ENCODE results near the gene PPM1M.

Gene PPM1M

DNA sequence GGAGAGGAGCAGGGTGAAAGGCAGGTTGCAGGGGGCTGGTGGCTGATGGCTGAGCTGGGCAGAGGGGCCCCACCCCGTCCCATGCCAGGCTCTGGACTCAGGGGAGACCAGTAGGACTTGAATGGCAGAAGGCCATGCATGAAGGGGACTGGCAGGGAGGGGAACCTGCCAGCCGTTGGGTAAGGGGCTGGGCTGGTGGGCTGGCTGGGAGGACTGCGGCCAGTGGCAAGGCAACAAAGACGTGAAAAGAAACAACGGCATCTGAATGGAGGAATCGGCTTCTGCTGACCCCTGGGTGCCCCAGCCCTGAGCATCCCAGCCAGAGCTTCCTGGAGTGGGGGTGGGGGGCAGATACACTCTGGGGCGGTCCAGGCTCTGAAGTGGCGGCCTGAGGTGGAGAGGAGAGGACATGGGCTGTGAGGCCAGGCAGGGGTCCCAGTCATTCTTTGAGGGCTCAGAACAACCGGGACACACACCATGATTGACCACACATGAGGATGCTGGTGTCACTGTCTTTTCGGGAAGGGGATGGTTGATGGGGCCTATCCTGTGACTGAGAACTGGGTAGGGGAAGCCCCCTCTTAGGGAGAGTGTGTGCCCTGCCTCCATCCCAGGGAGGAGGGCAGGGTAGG, 53.8 kb downstream of the PPM1M start:
- DNase-seq, result no peak
